HG02610 (cell line): ENCODE results near the gene LRRC1.
"Not testable (repeated sequence)": the region's sequence is repeated elsewhere in the genome, so short reads cannot be mapped to it uniquely, and the experiment has no call there.

Experiments
- ATAC-seq: cut with Tn5 transposase; IDR thresholded peaks from one replicate; pipeline ENCODE4 v1.9.1; 2021; ENCODE audit warnings: mild to moderate bottlenecking, moderate library complexity; ENCODE audit not compliant: unreplicated experiment

LRRC1 gene

GRCh38 chr6:53792016-53792415 is 2.8 kb upstream of the LRRC1 start:
- ATAC-seq, result no peak

- ATAC-seq, result no peak
Measured at GRCh38 chr6:53792973-53793317, 1.9 kb upstream of the LRRC1 start.

GRCh38 chr6:53793318-53794136 is 1.3 kb upstream of the LRRC1 start:
- ATAC-seq, result no peak

- peak; percentile 39 for ATAC-seq
Measured at GRCh38 chr6:53794137-53794719, 577 bp upstream of the LRRC1 start.

GRCh38 chr6:53795340-53795701 is 516 bp downstream of the LRRC1 start:
- peak; percentile 20 for ATAC-seq

- ATAC-seq, result no peak
Measured at GRCh38 chr6:53795702-53796450, 1.1 kb downstream of the LRRC1 start.

GRCh38 chr6:53796451-53796780 is 1.6 kb downstream of the LRRC1 start:
- ATAC-seq, result no peak

- no peak for ATAC-seq
Measured at GRCh38 chr6:53796791-53797190, 2.0 kb downstream of the LRRC1 start.

GRCh38 chr6:53797304-53797703 is 2.5 kb downstream of the LRRC1 start:
- ATAC-seq, result no peak

- ATAC-seq, result no peak
Measured at GRCh38 chr6:53799340-53799739, 4.5 kb downstream of the LRRC1 start.

GRCh38 chr6:53801022-53801421 is 6.2 kb downstream of the LRRC1 start:
- no peak for ATAC-seq

- ATAC-seq, result no peak
Measured at GRCh38 chr6:53802582-53802981, 7.8 kb downstream of the LRRC1 start.

- ATAC-seq, result no peak
Measured at GRCh38 chr6:53803081-53803860, 8.5 kb downstream of the LRRC1 start.

- no peak for ATAC-seq
Measured at GRCh38 chr6:53805016-53805415, 10.2 kb downstream of the LRRC1 start.

GRCh38 chr6:53805725-53806124 is 10.9 kb downstream of the LRRC1 start:
- no peak for ATAC-seq

GRCh38 chr6:53807606-53808005 is 12.8 kb downstream of the LRRC1 start:
- ATAC-seq, result not testable (repeated sequence)

GRCh38 chr6:53808302-53808881 is 13.6 kb downstream of the LRRC1 start:
- ATAC-seq, result no peak

- no peak for ATAC-seq
Measured at GRCh38 chr6:53809691-53810090, 14.9 kb downstream of the LRRC1 start.

GRCh38 chr6:53811082-53811481 is 16.3 kb downstream of the LRRC1 start:
- ATAC-seq, result peak; percentile 77

GRCh38 chr6:53811746-53812145 is 16.9 kb downstream of the LRRC1 start:
- no peak for ATAC-seq

- no peak for ATAC-seq
Measured at GRCh38 chr6:53813096-53813495, 18.3 kb downstream of the LRRC1 start.
